WTC11 (cell line): ENCODE results near the gene LINC00237. TPM values are rescaled to one million over a fixed set of nuclear protein-coding genes. Genes with fewer than 3 reads are reported as not detected.

Experiments used
- ATAC-seq: fragments of 200-7000 bp; cut with Tn5 transposase; 2 replicates; pipeline ENCODE4 v1.10.0; 2021; ENCODE audit warnings: mild to moderate bottlenecking, moderate library complexity
- CTCF ChIA-PET: fragments of 300-600 bp; sonication (Branson Sonifier 250); formaldehyde crosslinking; loops from one replicate; lab custom pipeline; 2021; ENCODE audit warnings: antibody characterized with exemption; lab: Charles Lee
- POLR2A ChIA-PET: fragments of 350-600 bp; sonication (Branson Sonifier 250); formaldehyde crosslinking; loops from one replicate; lab custom pipeline; 2021; ENCODE audit warnings: antibody characterized with exemption; lab: Charles Lee
- DNase-seq: peaks from one replicate; pipeline ENCODE4 v3.0.0; 2021; ENCODE audit warnings: low spot score
- H3K27ac Mint-ChIP-seq: 2 replicates; pipeline ENCODE4 v1.8.0; 2021; ENCODE audit warnings: mixed read lengths
- H3K27me3 Mint-ChIP-seq: 2 replicates; pipeline ENCODE4 v1.8.0; 2021; ENCODE audit warnings: low read depth, mild to moderate bottlenecking, moderate library complexity, mixed read lengths
- H3K36me3 Mint-ChIP-seq: 2 replicates; pipeline ENCODE4 v1.8.0; 2021; ENCODE audit warnings: mixed read lengths
- H3K4me1 Mint-ChIP-seq: 2 replicates; pipeline ENCODE4 v1.8.0; 2022; ENCODE audit warnings: mixed read lengths
- H3K4me3 Mint-ChIP-seq: 2 replicates; pipeline ENCODE4 v1.8.0; 2021; ENCODE audit warnings: mild to moderate bottlenecking, moderate library complexity, mixed read lengths
- H3K9me3 Mint-ChIP-seq: 2 replicates; pipeline ENCODE4 v1.8.0; 2021; ENCODE audit warnings: mixed read lengths
- ATF1 ChIP-seq: sonication (generic); formaldehyde crosslinking; IDR thresholded peaks from 2 replicates; pipeline ENCODE4 v1.8.1; 2023; ENCODE audit warnings: mild to moderate bottlenecking, moderate library complexity, missing genetic modification reagents
- CBFB ChIP-seq: sonication (generic); formaldehyde crosslinking; IDR thresholded peaks from 2 replicates; pipeline ENCODE4 v1.8.1; 2022; ENCODE audit warnings: mild to moderate bottlenecking, low read depth, missing genetic modification reagents
- ELF4 ChIP-seq: sonication (generic); formaldehyde crosslinking; IDR thresholded peaks from 2 replicates; pipeline ENCODE4 v1.8.1; 2022; ENCODE audit warnings: low read depth, mild to moderate bottlenecking, moderate library complexity, missing genetic modification reagents
- ESRRA ChIP-seq: sonication (generic); formaldehyde crosslinking; IDR thresholded peaks from 2 replicates; pipeline ENCODE4 v1.8.1; 2022; ENCODE audit warnings: mild to moderate bottlenecking, missing genetic modification reagents, borderline replicate concordance
- ETV6 ChIP-seq: sonication (generic); formaldehyde crosslinking; IDR thresholded peaks from 2 replicates; pipeline ENCODE4 v1.8.1; 2022; ENCODE audit warnings: mild to moderate bottlenecking, missing genetic modification reagents
- FOXK1 ChIP-seq: sonication (generic); formaldehyde crosslinking; IDR thresholded peaks from 2 replicates; pipeline ENCODE4 v1.8.0; 2022; ENCODE audit warnings: mild to moderate bottlenecking, moderate library complexity, missing genetic modification reagents
- HMGXB4 ChIP-seq: sonication (generic); formaldehyde crosslinking; IDR thresholded peaks from 2 replicates; pipeline ENCODE4 v1.8.1; 2023; ENCODE audit warnings: mild to moderate bottlenecking, moderate library complexity, missing genetic modification reagents
- JAZF1 ChIP-seq: fragments of 250-450 bp; sonication (Bioruptor Pico); IDR thresholded peaks from 2 replicates; pipeline ENCODE4 v1.9.0; 2021; ENCODE audit warnings: moderate library complexity, mild to moderate bottlenecking, inconsistent platforms
- MAX ChIP-seq: sonication (generic); formaldehyde crosslinking; IDR thresholded peaks from 2 replicates; pipeline ENCODE4 v1.8.0; 2022; ENCODE audit warnings: mild to moderate bottlenecking, missing genetic modification reagents
- MYBL2 ChIP-seq: sonication (generic); formaldehyde crosslinking; IDR thresholded peaks from 2 replicates; pipeline ENCODE4 v1.8.1; 2023; ENCODE audit warnings: mild to moderate bottlenecking, moderate library complexity, missing genetic modification reagents
- NFE2L1 ChIP-seq: sonication (generic); formaldehyde crosslinking; IDR thresholded peaks from 2 replicates; pipeline ENCODE4 v1.8.1; 2023; ENCODE audit warnings: missing genetic modification reagents
- TCF7 ChIP-seq: sonication (generic); formaldehyde crosslinking; IDR thresholded peaks from 2 replicates; pipeline ENCODE4 v1.8.0; 2022; ENCODE audit warnings: mild to moderate bottlenecking, low read depth, missing genetic modification reagents, moderate library complexity
- TEAD1 ChIP-seq: sonication (generic); formaldehyde crosslinking; IDR thresholded peaks from 2 replicates; pipeline ENCODE4 v1.8.0; 2022; ENCODE audit warnings: mild to moderate bottlenecking, missing genetic modification reagents
- TP53 ChIP-seq: sonication (generic); formaldehyde crosslinking; IDR thresholded peaks from 2 replicates; pipeline ENCODE4 v1.8.1; 2023; ENCODE audit warnings: mild to moderate bottlenecking, missing genetic modification reagents
- ZNF219 ChIP-seq: sonication (generic); formaldehyde crosslinking; IDR thresholded peaks from 2 replicates; pipeline ENCODE4 v1.8.0; 2023; ENCODE audit warnings: missing genetic modification reagents, mild to moderate bottlenecking, borderline replicate concordance
- ZNF263 ChIP-seq: sonication (generic); formaldehyde crosslinking; IDR thresholded peaks from 2 replicates; pipeline ENCODE4 v1.8.1; 2022; ENCODE audit warnings: low read depth, mild to moderate bottlenecking, moderate library complexity, missing genetic modification reagents
- ZNF317 ChIP-seq: sonication (generic); formaldehyde crosslinking; IDR thresholded peaks from 2 replicates; pipeline ENCODE4 v1.8.1; 2023; ENCODE audit warnings: low read depth, mild to moderate bottlenecking, moderate library complexity, missing genetic modification reagents, borderline replicate concordance
- ZNF425 ChIP-seq: fragments of 250-450 bp; sonication (Bioruptor Pico); conservative IDR thresholded peaks from 2 replicates; pipeline ENCODE4 v1.9.0; 2021; ENCODE audit warnings: mild to moderate bottlenecking
- total RNA-seq: library from RNA; stranded (reverse); gene quantifications from 3 replicates; pipeline ENCODE4 v1.2.3, GENCODE V29; 2021
- TF ChIP-seq, protein P1 (sequence below): sonication (generic); formaldehyde crosslinking; IDR thresholded peaks from 2 replicates; pipeline ENCODE4 v1.8.0; 2023; ENCODE audit warnings: missing genetic modification reagents, mild to moderate bottlenecking, borderline replicate concordance
- TF ChIP-seq, protein P2 (sequence below): sonication (generic); formaldehyde crosslinking; IDR thresholded peaks from 2 replicates; pipeline ENCODE4 v1.8.0; 2022; ENCODE audit warnings: mild to moderate bottlenecking, missing genetic modification reagents

Gene LINC00237
- total RNA-seq, 1 experiment from 2014 or later: 3.1 TPM

GRCh38 chr20:21133404-21133803, 27.2 kb upstream of the LINC00237 start (continued):
- TF ChIP-seq ZNF425 (CRISPR knock-in tag) (no peak), ELF4 (CRISPR knock-in tag) (no peak)

GRCh38 chr20:21129861-21130260, 23.7 kb upstream of the LINC00237 start:
- H3K4me3 Mint-ChIP-seq: no peak overlapping the region
- no peak for DNase-seq
- ChIA-PET POLR2A (no interaction called here), CTCF (interaction anchor here (1.0 to 2.3 kb wide), 8 partner anchors 11 to 264 kb away, joined by 3 to 15 read pairs (median 4); no protein-coding TSS in a partner anchor)
- peaks cover 62% of the 10 kb centered on the region for H3K4me1 Mint-ChIP-seq
- no peaks in the 10 kb centered on the region; the same call in 1 of the 2 replicates for H3K27me3 Mint-ChIP-seq
- H3K9me3 Mint-ChIP-seq: no peaks in the 10 kb centered on the region
- H3K36me3 Mint-ChIP-seq: peaks cover 5% of the 10 kb centered on the region
- no peak for ATAC-seq
- TF ChIP-seq TCF7 (CRISPR knock-in tag) (no peak), NFE2L1 (CRISPR knock-in tag) (no peak), TEAD1 (CRISPR knock-in tag) (no peak)
- 0 out of 2 replicates have a peak overlapping the region, but pooled peaks have one; percentile 0 for H3K27ac Mint-ChIP-seq

DNA sequence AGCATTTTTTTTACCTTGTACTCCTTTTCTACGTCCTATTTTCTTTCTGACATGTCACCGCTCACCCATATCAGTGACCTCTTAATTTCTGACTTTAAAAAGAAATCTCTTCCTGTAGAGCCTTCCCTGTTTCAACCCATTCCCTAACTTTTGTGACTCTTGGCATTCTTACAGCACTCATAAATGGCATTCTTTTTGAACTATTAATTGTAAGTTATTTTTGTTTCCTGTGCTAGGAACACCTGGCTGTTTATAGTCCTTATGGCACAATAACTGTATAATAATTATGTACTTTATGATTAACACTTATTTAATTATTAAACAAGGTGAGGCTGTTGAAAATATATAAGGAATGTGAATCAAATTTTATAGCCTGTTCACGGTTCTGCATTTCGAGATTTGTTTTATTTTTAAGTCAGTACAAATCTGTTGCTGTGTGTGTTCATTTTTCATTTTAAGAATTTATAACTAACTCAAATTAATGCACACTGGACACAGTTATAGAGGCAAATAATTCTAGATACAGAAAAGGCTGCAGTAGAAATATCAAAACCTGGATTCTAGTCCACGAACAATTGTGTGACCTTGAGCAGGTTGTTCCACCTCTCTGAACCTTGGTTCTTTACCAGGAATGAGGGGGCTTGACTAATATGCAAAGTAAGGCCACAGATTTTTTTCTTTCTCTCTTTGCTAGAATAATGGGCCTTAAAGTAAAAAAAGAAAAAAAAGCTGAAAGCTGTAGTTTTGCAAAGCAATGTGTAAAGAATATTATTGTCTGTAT, 21.2 kb upstream of the LINC00237 start:
- ChIA-PET CTCF (interaction anchor here (1.6 to 2.6 kb wide), 2 partner anchors 23 to 78 kb away, joined by 6 to 22 read pairs; no protein-coding TSS in a partner anchor), POLR2A (interaction anchor here (1.7 kb wide), 1 partner anchor 63 kb away, joined by 7 read pairs; no protein-coding TSS in a partner anchor)
- DNase-seq (no peak), ATAC-seq (no peak)
- peaks cover 2% of the 10 kb centered on the region for H3K36me3 Mint-ChIP-seq
- H3K27ac Mint-ChIP-seq: no peak overlapping the region
- no peaks in the 10 kb centered on the region for H3K9me3 Mint-ChIP-seq
- no peak for TF ChIP-seq ZNF263 (CRISPR knock-in tag)
- no peak for TF ChIP-seq JAZF1 (CRISPR knock-in tag)
- H3K4me3 Mint-ChIP-seq: peak overlapping the region; percentile 95
- peaks cover 56% of the 10 kb centered on the region for H3K4me1 Mint-ChIP-seq
- peaks cover 2% of the 10 kb centered on the region for H3K27me3 Mint-ChIP-seq

GRCh38 chr20:21126581-21126870, 20.4 kb upstream of the LINC00237 start:
- peaks cover 50% of the 10 kb centered on the region for H3K4me1 Mint-ChIP-seq
- no peak for ATAC-seq
- no peaks in the 10 kb centered on the region for H3K9me3 Mint-ChIP-seq
- no peak for DNase-seq
- peak overlapping the region; percentile 92 for H3K27ac Mint-ChIP-seq
- POLR2A ChIA-PET: interaction anchor here (0.6 to 1.7 kb wide), 7 partner anchors 9 to 217 kb away, joined by 3 to 9 read pairs (median 4); partner anchors contain the start of gene XRN2
- H3K4me3 Mint-ChIP-seq: peak overlapping the region; percentile 95
- H3K36me3 Mint-ChIP-seq: no peaks in the 10 kb centered on the region; the same call in none of the 2 replicates
- peaks cover 2% of the 10 kb centered on the region for H3K27me3 Mint-ChIP-seq
- CTCF ChIA-PET: interaction anchor here (1.1 to 2.6 kb wide), 8 partner anchors 11 to 403 kb away, joined by 3 to 22 read pairs (median 6); no protein-coding TSS in a partner anchor
- TF ChIP-seq MYBL2 (CRISPR knock-in tag) (no peak), CBFB (CRISPR knock-in tag) (no peak), ATF1 (CRISPR knock-in tag) (no peak), FOXK1 (no peak), TCF7 (CRISPR knock-in tag) (no peak), ETV6 (CRISPR knock-in tag) (no peak), ESRRA (CRISPR knock-in tag) (no peak), TP53 (CRISPR knock-in tag) (no peak), MAX (CRISPR knock-in tag) (no peak), ZNF317 (CRISPR knock-in tag) (no peak), ZNF219 (CRISPR knock-in tag) (no peak), HMGXB4 (no peak)
- TF ChIP-seq, protein P1, sequence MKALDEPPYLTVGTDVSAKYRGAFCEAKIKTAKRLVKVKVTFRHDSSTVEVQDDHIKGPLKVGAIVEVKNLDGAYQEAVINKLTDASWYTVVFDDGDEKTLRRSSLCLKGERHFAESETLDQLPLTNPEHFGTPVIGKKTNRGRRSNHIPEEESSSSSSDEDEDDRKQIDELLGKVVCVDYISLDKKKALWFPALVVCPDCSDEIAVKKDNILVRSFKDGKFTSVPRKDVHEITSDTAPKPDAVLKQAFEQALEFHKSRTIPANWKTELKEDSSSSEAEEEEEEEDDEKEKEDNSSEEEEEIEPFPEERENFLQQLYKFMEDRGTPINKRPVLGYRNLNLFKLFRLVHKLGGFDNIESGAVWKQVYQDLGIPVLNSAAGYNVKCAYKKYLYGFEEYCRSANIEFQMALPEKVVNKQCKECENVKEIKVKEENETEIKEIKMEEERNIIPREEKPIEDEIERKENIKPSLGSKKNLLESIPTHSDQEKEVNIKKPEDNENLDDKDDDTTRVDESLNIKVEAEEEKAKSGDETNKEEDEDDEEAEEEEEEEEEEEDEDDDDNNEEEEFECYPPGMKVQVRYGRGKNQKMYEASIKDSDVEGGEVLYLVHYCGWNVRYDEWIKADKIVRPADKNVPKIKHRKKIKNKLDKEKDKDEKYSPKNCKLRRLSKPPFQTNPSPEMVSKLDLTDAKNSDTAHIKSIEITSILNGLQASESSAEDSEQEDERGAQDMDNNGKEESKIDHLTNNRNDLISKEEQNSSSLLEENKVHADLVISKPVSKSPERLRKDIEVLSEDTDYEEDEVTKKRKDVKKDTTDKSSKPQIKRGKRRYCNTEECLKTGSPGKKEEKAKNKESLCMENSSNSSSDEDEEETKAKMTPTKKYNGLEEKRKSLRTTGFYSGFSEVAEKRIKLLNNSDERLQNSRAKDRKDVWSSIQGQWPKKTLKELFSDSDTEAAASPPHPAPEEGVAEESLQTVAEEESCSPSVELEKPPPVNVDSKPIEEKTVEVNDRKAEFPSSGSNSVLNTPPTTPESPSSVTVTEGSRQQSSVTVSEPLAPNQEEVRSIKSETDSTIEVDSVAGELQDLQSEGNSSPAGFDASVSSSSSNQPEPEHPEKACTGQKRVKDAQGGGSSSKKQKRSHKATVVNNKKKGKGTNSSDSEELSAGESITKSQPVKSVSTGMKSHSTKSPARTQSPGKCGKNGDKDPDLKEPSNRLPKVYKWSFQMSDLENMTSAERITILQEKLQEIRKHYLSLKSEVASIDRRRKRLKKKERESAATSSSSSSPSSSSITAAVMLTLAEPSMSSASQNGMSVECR (CRISPR knock-in tag): no peak
- TF ChIP-seq, protein P2, sequence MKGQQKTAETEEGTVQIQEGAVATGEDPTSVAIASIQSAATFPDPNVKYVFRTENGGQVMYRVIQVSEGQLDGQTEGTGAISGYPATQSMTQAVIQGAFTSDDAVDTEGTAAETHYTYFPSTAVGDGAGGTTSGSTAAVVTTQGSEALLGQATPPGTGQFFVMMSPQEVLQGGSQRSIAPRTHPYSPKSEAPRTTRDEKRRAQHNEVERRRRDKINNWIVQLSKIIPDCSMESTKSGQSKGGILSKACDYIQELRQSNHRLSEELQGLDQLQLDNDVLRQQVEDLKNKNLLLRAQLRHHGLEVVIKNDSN (CRISPR knock-in tag): no peak
